Endothelial cell of hepatic sinusoid (primary cell): Measurements from ENCODE around the gene EEF1E1.
"Not testable (repeated sequence)": the region's sequence is repeated elsewhere in the genome, so short reads cannot be mapped to it uniquely, and the experiment has no call there.

Experiments used
- in situ Hi-C: cut with HindIII; loops from 2 replicates; pipeline ENCODE4 v1.10.0; 2017; ENCODE audit warnings: low sequenced_read_pairs

EEF1E1 gene

DNA sequence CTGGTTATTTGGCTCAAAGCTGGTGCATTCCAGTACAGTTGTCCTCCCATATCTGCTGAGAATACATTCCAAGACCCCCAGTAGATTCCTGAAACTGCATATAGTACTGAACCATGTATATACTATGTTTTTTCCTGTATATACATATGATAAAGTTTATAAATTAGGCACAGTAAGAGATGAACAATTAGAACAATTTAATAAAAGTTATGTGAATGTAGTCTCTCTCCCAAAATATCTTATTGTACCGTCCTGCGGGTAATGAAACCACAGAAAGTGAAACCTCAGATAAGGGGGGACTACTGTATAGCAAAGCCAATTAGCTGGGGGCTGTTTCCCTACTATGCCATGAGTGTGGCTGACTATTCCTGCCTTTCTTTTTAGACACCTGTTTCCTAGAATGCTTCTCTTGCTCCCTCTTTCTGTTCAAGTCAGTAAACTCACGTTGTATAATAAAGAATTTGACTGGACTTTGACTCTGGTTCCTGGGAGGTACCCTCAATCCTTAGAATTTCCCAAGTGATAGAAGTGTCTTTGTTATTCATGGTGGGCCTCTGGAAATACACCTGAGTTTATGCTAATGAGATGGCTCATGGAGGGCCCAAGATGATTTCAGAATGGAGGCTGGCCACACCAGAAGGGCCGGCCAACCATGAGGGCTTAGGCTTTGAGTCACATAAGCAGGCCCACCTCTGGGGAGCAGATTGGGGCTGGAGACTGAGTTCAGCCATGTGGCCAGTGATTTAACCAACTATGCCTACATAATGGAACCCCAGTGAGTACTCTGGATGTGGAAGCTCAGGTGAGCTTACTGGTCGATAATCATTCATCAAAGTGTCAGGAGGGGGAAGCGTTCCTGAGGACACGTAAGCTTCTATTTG is 37.5 kb downstream of the EEF1E1 start:
- in situ Hi-C loops, result loop anchor here (5.0 kb wide), 1 partner anchor 47 kb away; no protein-coding TSS in a partner anchor

DNA sequence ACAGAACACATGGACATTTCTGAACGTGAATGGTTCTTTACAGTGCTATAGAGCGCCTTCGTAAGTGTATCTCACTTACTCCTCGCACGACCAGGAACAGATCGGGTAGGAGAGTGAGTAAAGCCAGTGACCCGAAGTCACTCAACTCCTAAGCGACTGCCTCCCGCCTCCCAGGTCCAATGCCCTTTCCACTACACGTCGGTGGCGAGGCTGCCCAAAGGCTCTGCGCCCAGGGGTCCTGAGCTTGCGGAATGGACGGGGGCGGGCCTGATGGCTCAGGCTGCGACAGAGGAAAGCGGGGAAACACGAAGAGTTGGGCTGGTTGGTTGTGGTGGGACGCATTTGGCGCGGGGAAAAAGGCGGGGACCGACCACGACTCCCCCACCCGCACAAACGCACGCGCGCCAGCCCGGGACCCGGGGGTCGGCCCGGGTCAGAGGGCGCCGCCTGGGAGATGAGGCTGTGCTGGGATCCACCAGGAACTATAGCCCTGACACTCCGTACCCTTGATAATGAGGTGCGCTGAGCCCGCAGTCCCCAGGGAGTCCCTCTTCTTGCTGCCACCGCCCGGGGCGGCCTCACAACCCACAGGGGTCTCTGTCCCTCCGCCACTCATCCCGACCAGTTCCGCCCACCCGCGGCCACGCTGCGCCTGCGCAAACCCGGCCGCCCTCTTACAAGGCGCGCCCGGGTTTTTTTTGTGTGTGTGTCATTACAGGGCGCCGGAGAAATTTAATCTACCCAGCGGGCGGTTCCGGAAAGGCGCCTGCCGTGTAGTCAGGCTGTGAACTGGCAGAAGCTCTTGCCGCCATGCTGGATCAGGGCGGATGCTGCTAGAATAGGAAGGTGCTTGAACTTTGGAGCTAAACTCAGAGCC is 38.3 kb downstream of the EEF1E1 start, which contains the start of gene BLOC1S5:
TSS of gene BLOC1S5 (minus strand) at position 629 of the 877 bp plus-strand sequence. CDS start at position 616, 13 bp downstream.
- in situ Hi-C loops, result no loop called here

DNA sequence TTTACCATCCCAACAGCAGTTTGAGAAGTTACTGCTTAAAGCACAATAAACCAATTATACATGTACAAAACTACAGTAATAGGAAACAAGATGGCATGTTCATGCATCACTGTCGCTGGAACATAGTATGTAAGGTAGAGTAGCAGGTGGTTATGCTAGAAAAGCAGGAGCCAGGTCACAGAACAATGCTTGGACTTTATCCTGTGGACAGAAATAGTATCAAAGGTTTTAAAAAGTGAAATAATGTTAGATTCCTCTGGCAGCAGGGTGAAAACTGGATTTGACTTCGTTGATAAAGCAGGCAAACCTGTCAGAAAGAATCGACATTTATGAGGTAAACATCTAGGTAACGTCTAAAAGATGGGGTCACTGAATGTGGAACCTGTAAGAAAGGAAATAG is 40.6 kb downstream of the EEF1E1 start:
- in situ Hi-C loops, result no loop called here

DNA sequence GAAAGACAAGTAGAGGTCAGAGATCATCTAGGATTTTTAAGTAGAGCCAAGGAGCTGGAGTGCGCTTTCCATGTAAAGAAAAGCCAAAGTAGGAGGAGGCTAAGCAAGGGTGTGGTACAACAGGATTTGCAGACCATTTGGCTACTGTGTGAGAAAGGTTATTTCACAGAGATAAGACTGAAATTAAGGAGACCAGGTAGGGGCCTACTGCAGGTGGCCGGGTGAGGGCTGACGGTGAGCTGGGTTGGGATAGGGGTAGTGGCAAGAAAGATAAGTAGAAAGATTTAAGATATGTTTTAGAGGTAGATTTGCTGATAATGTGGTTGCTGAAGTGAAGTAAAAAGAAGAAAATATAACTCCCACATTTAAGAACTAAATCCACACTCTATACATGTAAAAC is 42.0 kb downstream of the EEF1E1 start:
- in situ Hi-C loops, result no loop called here

DNA sequence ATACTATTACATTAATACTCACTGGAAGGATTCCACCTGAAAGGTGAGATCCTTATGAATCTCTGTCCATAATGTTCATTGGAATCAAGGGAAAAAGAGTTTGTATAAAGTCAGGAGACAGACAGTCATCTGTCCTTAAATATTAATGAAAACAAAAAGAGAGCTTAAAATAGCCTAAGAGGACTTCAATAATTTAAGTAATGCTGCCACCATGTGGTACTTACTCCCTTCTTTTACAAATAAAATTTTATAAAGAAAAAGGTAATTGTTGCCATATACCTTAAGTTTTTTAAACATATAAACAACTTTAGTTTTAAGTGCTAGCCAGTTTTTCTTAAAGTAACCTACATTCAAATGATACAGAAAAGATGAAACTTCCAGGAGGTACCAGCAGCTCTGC is 43.2 kb downstream of the EEF1E1 start:
- in situ Hi-C loops, result no loop called here

DNA sequence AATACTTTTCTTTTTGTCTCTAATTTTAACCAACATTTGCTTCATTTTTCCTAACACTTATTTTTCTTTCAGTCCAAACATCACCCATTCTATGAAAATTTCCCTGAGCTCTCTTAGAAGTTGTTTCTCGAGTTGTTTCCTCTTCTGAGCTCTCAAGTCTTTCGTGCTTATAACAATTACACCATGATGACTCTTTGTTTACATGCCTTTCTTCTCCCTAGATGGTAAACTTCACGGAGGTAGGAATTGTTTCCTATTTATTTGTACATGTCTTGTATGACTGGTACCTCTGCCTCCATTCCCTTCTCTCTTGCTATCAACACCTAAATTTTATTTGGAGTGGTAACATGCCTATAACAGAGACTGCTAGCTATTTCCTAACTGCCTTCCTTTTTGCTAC is 44.6 kb downstream of the EEF1E1 start:
- in situ Hi-C loops, result no loop called here

DNA sequence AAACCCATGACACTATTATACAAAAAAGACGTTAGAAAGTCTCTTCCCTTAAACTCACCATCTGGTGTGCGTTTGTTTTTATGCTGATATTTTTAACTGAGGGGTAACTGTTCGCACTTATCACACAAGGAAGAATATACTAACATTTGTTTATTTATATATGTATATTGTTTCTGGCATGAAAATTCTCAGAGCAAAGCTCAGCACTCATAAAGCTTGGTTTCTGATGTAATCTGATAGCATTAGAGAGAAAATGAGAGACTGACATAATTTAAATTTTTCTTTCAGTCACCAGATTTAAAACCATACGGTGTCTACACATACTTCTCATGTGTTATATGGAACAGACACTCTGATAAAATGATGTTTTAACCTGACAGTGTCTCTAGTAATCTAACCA is 45.1 kb downstream of the EEF1E1 start:
- in situ Hi-C loops, result no loop called here

DNA sequence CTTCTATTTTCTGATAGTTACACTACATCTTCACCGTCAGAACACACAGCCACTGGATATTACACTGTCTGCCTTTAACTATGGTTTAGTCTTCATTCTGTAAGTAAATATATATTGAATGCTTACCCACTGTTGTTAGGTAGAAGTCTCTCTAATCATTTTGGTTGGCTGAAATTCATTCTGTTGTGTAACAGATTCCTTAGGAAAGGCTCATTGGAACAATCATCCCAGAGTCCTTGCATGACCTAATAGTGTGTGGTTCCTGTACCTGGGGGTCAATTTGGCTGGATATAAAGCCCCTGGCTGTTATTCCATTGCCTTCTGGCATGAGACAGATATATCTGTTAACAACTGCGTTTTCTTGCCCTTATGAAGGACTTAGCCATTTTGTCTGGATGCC is 48.1 kb downstream of the EEF1E1 start:
- in situ Hi-C loops, result no loop called here

DNA sequence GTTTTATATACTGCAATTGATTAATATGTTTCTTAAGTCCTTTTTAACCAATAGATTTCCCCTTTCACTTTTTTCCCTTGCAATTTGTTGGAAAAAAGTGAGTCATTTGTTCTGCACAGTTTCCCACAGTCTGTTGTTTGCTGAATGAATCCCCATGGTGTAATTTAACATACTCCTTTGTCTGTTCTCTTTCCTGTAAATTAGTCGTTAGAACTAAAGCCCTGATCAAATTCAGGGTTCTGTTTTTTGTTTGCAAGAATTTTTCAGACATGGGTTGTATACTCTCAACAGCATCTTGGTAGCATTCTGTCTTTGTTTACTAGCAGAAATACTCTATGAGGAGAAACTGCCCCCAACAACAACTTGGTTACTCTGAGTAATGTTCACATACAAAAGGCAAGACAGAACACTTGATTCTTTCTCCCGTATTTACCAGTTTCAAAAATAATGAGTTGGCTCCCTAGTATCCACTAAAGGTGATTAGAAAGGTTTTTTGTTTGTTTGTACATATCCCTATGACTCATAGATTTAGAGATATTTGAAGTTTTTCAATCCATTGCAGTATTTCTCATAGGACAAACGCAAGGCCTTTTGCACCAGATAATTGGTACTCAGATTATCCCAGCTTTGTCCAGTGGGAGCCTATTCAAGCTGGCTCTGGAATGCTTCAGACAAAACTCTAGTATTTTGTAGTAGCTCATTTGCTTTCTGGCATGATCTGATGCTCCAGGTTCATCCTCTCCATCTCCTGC is 54.6 kb downstream of the EEF1E1 start:
- in situ Hi-C loops, result no loop called here

DNA sequence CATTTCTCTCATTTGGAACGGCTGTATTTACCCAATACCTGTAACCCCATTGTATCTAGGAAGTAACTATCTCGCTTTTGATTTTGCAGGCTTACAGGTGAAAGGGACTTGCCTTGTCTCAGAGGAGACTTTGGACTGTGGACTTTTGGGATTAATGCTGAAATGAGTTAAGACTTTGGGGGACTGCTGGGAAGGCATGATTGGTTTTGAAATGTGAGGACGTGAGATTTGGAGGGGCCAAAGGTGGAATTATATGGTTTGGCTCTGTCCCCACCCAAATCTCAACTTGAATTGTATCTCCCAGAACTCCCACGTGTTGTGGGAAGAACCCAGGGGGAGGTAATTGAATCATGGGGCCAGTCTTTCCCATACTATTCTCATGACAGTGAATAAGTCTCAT is 56.6 kb downstream of the EEF1E1 start:
- in situ Hi-C loops, result not testable (repeated sequence)

DNA sequence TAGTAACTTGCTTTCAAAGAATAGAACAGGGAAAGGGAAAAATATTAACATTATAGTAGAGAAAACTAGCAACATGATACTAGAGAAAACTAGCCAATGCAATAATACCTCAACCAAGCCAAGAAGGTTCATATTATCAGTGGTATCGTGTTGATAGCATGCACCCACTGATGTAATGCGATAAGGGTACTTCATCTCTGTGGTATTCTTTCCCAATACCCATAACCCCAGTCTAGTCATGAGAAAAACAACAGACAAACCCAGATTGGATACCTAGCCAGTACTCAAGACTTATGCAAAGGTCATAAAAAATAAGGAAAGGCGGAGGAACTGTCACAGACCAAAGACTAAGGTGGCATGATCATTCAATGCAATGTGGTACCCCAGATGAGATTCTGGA is 59.1 kb downstream of the EEF1E1 start:
- in situ Hi-C loops, result no loop called here

DNA sequence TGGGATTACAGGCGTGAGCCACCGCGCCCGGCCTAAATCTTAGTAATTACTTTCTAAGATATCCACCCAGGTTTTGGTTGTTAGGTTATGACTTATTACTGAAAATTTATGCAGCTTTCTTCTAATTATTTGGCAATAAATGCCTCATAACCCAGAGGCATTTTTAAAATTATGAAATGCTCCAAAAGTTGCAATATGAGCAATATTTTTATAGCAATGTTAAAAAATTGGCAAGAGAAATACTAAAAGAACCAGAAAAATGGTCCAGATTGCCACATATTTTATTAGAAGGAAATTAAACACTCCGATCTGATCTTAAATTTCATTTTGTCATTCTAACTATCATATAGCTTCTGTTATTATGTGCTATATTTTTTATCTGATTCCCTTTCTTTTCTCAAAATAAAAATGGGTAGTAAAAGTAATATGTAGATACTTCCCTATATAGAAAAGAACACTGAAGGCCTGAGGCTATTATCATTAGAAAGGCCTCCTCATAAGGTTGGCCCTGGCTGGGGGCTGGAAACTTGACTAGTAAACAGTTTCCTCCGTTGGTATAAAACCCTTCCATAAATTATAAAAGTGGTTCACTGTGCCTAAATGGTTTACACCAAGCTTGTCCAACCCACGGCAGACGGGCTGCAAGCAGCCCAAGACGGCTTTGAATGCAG is 60.3 kb downstream of the EEF1E1 start:
- in situ Hi-C loops, result no loop called here

DNA sequence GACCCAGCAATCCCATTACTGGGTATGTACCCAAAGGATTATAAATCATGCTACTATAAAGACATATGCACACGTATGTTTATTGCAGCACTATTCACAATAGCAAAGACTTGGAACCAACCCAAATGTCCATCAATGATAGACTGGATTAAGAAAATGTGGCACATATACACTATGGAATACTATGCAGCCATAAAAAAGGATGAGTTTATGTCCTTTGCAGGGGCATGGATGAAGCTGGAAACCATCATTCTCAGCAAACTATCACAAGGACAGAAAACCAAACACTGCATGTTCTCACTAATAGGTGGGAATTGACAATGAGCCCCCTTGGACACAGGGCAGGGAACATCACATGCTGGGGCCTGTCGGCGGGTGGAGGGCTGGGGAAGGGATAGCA is 68.2 kb downstream of the EEF1E1 start:
- in situ Hi-C loops, result not testable (repeated sequence)

DNA sequence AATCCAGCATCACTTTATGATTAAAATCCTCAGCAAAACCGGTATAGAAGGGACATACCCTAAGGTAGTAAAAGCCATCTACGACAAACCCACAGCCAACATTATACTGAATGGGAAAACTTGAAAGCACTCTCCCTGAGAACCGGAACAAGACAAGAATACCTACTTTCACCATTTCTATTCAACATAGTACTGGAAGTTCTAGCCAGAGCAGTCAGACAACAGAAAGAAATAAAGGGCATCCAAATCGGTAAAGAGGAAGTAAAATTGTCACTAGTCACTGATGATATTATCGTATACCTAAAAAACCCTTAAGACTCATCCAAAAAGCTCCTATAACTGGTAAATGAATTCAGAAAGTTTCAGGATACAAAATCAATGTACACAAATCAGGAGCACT is 71.4 kb downstream of the EEF1E1 start:
- in situ Hi-C loops, result no loop called here
